Measurements from ENCODE around the gene PJA2. TPM values are rescaled to one million over a fixed set of nuclear protein-coding genes. Genes with fewer than 3 reads are reported as not detected.
"Not testable (repeated sequence)": the region's sequence is repeated elsewhere in the genome, so short reads cannot be mapped to it uniquely, and the experiment has no call there.

PJA2 gene
- polyA plus RNA-seq, 3 donors from 2014 or later = 54.1 to 84.0 (median 73.1) TPM

- H3K36me3 Mint-ChIP-seq = peaks cover 0 to 7% (median 3%) of the 10 kb centered on the region in 3 donors
- H3K9me3 Mint-ChIP-seq = no peaks in the 10 kb centered on the region
- H3K4me1 Mint-ChIP-seq = no peaks in the 10 kb centered on the region
- peaks cover 0 to 8% (median 2%) of the 10 kb centered on the region in 3 donors for H3K27me3 Mint-ChIP-seq (ENCODE audit: low read depth in 3 of 3)
- H3K27ac Mint-ChIP-seq = no peak overlapping the region
- DNase-seq = no peak
- no peak overlapping the region for H3K4me3 Mint-ChIP-seq
These were observed 101.8 kb downstream of the PJA2 start for GRCh38 chr5:109307951-109308350.

- H3K27ac Mint-ChIP-seq = no peak overlapping the region
- H3K4me1 Mint-ChIP-seq = no peaks in the 10 kb centered on the region
- H3K4me3 Mint-ChIP-seq = no peak overlapping the region
- H3K9me3 Mint-ChIP-seq = no peaks in the 10 kb centered on the region
- peaks cover 0 to 7% (median 3%) of the 10 kb centered on the region in 3 donors for H3K36me3 Mint-ChIP-seq
- peaks cover 0 to 8% (median 2%) of the 10 kb centered on the region in 3 donors for H3K27me3 Mint-ChIP-seq (ENCODE audit: low read depth in 3 of 3)
- no peak for DNase-seq
These were observed 102.3 kb downstream of the PJA2 start for GRCh38 chr5:109307456-109307855.

- Mint-ChIP-seq H3K27ac (no peak overlapping the region), H3K27me3 (ENCODE audit: low read depth in 3 of 3) (peaks cover 0 to 8% (median 2%) of the 10 kb centered on the region in 3 donors), H3K4me3 (no peak overlapping the region), H3K9me3 (no peaks in the 10 kb centered on the region), H3K36me3 (no peaks in the 10 kb centered on the region), H3K4me1 (no peaks in the 10 kb centered on the region)
- no peak for DNase-seq
These were observed 104.4 kb downstream of the PJA2 start for GRCh38 chr5:109305352-109305751.

- Mint-ChIP-seq H3K9me3 (no peaks in the 10 kb centered on the region), H3K4me3 (no peak overlapping the region), H3K36me3 (no peaks in the 10 kb centered on the region), H3K4me1 (no peaks in the 10 kb centered on the region), H3K27me3 (ENCODE audit: low read depth in 3 of 3) (peaks cover 0 to 6% (median 2%) of the 10 kb centered on the region in 3 donors), H3K27ac (no peak overlapping the region)
- DNase-seq = no peak
These were observed 105.5 kb downstream of the PJA2 start for GRCh38 chr5:109304309-109304708.

GRCh38 chr5:109300367-109300766, 109.4 kb downstream of the PJA2 start:
- H3K27me3 Mint-ChIP-seq (ENCODE audit: low read depth in 3 of 3) = no peaks in the 10 kb centered on the region
- H3K27ac Mint-ChIP-seq = no peak overlapping the region
- H3K36me3 Mint-ChIP-seq = no peaks in the 10 kb centered on the region
- H3K4me3 Mint-ChIP-seq = no peak overlapping the region
- DNase-seq = no peak
- H3K4me1 Mint-ChIP-seq = no peaks in the 10 kb centered on the region
- peaks cover 0 to 3% (median 0%) of the 10 kb centered on the region in 6 donors for H3K9me3 Mint-ChIP-seq

GRCh38 chr5:109299557-109299956, 110.2 kb downstream of the PJA2 start:
- Mint-ChIP-seq H3K4me3 (no peak overlapping the region), H3K36me3 (peaks cover 0 to 2% (median 0%) of the 10 kb centered on the region in 3 donors), H3K9me3 (peaks cover 0 to 3% (median 0%) of the 10 kb centered on the region in 6 donors), H3K27me3 (ENCODE audit: low read depth in 3 of 3) (peaks cover 0 to 3% (median 0%) of the 10 kb centered on the region in 3 donors), H3K27ac (no peak overlapping the region), H3K4me1 (no peaks in the 10 kb centered on the region)
- no peak for DNase-seq

GRCh38 chr5:109298794-109299193, 111.0 kb downstream of the PJA2 start:
- H3K27ac Mint-ChIP-seq = no peak overlapping the region
- H3K4me3 Mint-ChIP-seq = no peak overlapping the region
- peaks cover 0 to 6% (median 4%) of the 10 kb centered on the region in 3 donors for H3K27me3 Mint-ChIP-seq (ENCODE audit: low read depth in 3 of 3)
- H3K4me1 Mint-ChIP-seq = no peaks in the 10 kb centered on the region
- DNase-seq = no peak
- peaks cover 0 to 3% (median under 1%) of the 10 kb centered on the region in 6 donors for H3K9me3 Mint-ChIP-seq
- peaks cover 0 to 6% (median 5%) of the 10 kb centered on the region in 3 donors for H3K36me3 Mint-ChIP-seq

- H3K4me1 Mint-ChIP-seq = no peaks in the 10 kb centered on the region
- no peak overlapping the region for H3K4me3 Mint-ChIP-seq
- peaks cover 0 to 3% (median under 1%) of the 10 kb centered on the region in 6 donors for H3K9me3 Mint-ChIP-seq
- peaks cover 0 to 6% (median 4%) of the 10 kb centered on the region in 3 donors for H3K27me3 Mint-ChIP-seq (ENCODE audit: low read depth in 3 of 3)
- DNase-seq = peak in 1 of 3 donors; percentile 12
- no peak overlapping the region for H3K27ac Mint-ChIP-seq
- peaks cover 0 to 13% (median 5%) of the 10 kb centered on the region in 3 donors for H3K36me3 Mint-ChIP-seq
These were observed 111.9 kb downstream of the PJA2 start for GRCh38 chr5:109297900-109298299.

GRCh38 chr5:109291090-109291489, 118.7 kb downstream of the PJA2 start:
- Mint-ChIP-seq H3K36me3 (peaks cover 1 to 21% (median 20%) of the 10 kb centered on the region in 3 donors), H3K4me1 (peaks cover 0 to 2% of the 10 kb centered on the region in 2 donors)

GRCh38 chr5:109290231-109290630, 119.5 kb downstream of the PJA2 start:
- H3K4me3 Mint-ChIP-seq = no peak overlapping the region
- no peak for DNase-seq
- peaks cover 8 to 29% (median 25%) of the 10 kb centered on the region in 3 donors for H3K36me3 Mint-ChIP-seq
- H3K4me1 Mint-ChIP-seq = peaks cover 0 to 2% of the 10 kb centered on the region in 2 donors
- H3K27me3 Mint-ChIP-seq (ENCODE audit: low read depth in 3 of 3) = peaks cover 0 to 8% (median 4%) of the 10 kb centered on the region in 3 donors
- no peak overlapping the region for H3K27ac Mint-ChIP-seq
- H3K9me3 Mint-ChIP-seq = peaks cover 12 to 23% (median 20%) of the 10 kb centered on the region in 6 donors

More at GRCh38 chr5:109291090-109291489, 118.7 kb downstream of the PJA2 start:
- H3K27me3 Mint-ChIP-seq (ENCODE audit: low read depth in 3 of 3) = peaks cover 0 to 6% (median 4%) of the 10 kb centered on the region in 3 donors
- DNase-seq = no peak
- peaks cover 4 to 15% (median 11%) of the 10 kb centered on the region in 6 donors for H3K9me3 Mint-ChIP-seq
- H3K27ac Mint-ChIP-seq = no peak overlapping the region
- H3K4me3 Mint-ChIP-seq = no peak overlapping the region

GRCh38 chr5:109286628-109287027, 123.1 kb downstream of the PJA2 start:
- not testable (repeated sequence) for H3K27ac Mint-ChIP-seq; H3K27me3 Mint-ChIP-seq (ENCODE audit: low read depth in 3 of 3); DNase-seq; H3K4me1 Mint-ChIP-seq; H3K4me3 Mint-ChIP-seq
- Mint-ChIP-seq H3K9me3 (peaks cover 19 to 37% (median 32%) of the 10 kb centered on the region in 6 donors), H3K36me3 (peaks cover 12 to 28% (median 18%) of the 10 kb centered on the region in 3 donors)

All from immature natural killer cell (primary cell).